HG03521 (cell line): ENCODE results near the gene TERC.
"Not testable (repeated sequence)": the region's sequence is repeated elsewhere in the genome, so short reads cannot be mapped to it uniquely, and the experiment has no call there.

Experiments
- ATAC-seq: cut with Tn5 transposase; IDR thresholded peaks from one replicate; pipeline ENCODE4 v1.9.1; 2021; ENCODE audit warnings: mild to moderate bottlenecking, moderate library complexity; ENCODE audit not compliant: unreplicated experiment

TERC gene

GRCh38 chr3:169772305-169772896, 7.5 kb upstream of the TERC start:
- ATAC-seq: peak; percentile 5

GRCh38 chr3:169771497-169772304, 6.8 kb upstream of the TERC start:
- no peak for ATAC-seq

GRCh38 chr3:169769287-169770181, 4.7 kb upstream of the TERC start, which contains the start of gene ACTRT3:
Gene ACTRT3, minus strand, starts transcription at chr3:169769561. Its CDS starts 41 bp downstream, at chr3:169769520.
- peak; percentile 21 for ATAC-seq

GRCh38 chr3:169764312-169764881, 463 bp downstream of the TERC start:
- peak; percentile 39 for ATAC-seq

GRCh38 chr3:169760479-169760878, 4.4 kb downstream of the TERC start:
- ATAC-seq: no peak

GRCh38 chr3:169759256-169759655, 5.6 kb downstream of the TERC start:
- peak; percentile 47 for ATAC-seq

- ATAC-seq: no peak
These were observed 6.4 kb downstream of the TERC start for GRCh38 chr3:169758359-169758994.

- ATAC-seq: no peak
These were observed 9.4 kb downstream of the TERC start for GRCh38 chr3:169755488-169755887.

- no peak for ATAC-seq
These were observed 10.1 kb downstream of the TERC start for GRCh38 chr3:169754711-169755110.

- no peak for ATAC-seq
These were observed 13.0 kb downstream of the TERC start for GRCh38 chr3:169751875-169752274.

- ATAC-seq: no peak
These were observed 14.2 kb downstream of the TERC start for GRCh38 chr3:169750665-169751064.

- no peak for ATAC-seq
These were observed 16.2 kb downstream of the TERC start for GRCh38 chr3:169748670-169749069.

- ATAC-seq: no peak
These were observed 17.9 kb downstream of the TERC start for GRCh38 chr3:169746924-169747323.

GRCh38 chr3:169744366-169745054, 20.4 kb downstream of the TERC start:
- ATAC-seq: no peak

- no peak for ATAC-seq
These were observed 25.8 kb downstream of the TERC start for GRCh38 chr3:169739067-169739466.

- ATAC-seq: not testable (repeated sequence)
These were observed 33.0 kb downstream of the TERC start for GRCh38 chr3:169731857-169732256.

GRCh38 chr3:169722724-169723123, 42.1 kb downstream of the TERC start:
- ATAC-seq: no peak

GRCh38 chr3:169718415-169718814, 46.4 kb downstream of the TERC start:
- not testable (repeated sequence) for ATAC-seq
